HuH-7 (cell line): ENCODE results near the gene MRPL41.
"Not testable (repeated sequence)": the region's sequence is repeated elsewhere in the genome, so short reads cannot be mapped to it uniquely, and the experiment has no call there.

ENCODE experiments used
- DNase-seq: peaks from one replicate; pipeline ENCODE4 v3.0.0; 2011; ENCODE audit warnings: low spot score

Gene MRPL41

DNA sequence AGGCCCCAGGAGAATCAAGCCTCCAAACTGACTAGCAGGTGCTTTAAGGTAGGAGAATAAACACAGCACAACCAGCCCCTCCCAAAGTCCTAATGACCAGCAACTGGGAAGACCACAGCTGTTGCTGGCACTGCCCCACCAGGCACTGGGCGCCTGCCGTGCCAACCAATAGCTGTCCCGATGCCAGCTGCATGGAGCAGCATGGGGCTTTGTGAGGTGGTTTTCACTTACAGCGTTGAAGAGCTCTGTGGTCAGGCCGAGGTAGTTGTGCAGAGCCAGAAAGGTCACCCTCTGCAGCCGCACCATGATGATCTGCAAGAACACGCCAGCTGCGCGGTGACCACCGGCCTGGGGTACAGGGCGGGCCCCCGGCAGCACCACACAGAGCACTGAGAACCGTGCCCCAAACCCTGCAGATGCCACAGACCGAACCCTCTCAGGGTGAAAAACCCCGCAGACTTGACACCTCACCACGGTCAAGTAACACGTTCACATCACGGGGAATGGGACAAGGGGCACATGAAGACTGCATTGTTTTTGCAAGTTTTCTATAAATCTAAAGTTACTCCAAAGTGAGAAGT is 30.2 kb upstream of the MRPL41 start:
- no peak for DNase-seq

DNA sequence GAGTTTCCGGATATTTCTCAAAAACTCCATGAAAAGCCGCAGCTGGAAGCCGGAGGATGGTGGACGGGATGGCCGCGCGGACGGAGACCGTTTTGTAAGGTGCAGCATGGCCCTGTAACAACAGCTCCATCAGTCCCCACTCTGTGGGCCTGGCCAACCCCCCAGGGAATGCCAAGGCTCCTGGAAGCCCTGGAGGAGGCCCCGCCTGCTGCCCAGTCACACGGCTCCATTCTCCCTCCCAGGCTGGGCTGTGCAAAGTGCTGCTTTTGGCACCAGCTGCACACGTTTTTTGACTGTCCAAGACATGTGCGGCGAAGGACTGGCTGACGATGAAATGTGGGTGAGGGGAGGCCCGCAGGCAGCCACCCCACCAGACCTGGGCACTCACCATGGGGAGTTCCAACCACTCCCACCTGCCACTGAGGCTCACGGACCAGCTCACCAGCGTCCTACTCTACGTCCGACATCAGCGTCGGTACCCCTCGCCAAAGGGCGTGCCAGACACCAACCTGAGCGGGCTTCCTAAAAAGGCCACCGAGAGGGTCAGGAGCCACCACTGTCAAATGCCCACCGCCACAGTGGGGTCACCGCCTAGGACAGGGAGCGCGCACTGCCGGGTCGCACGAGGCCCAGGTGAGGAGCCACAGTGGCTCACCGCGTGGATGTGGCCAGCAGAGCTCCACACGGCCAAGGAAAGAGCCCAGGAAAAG is 28.8 kb upstream of the MRPL41 start:
- DNase-seq = no peak

DNA sequence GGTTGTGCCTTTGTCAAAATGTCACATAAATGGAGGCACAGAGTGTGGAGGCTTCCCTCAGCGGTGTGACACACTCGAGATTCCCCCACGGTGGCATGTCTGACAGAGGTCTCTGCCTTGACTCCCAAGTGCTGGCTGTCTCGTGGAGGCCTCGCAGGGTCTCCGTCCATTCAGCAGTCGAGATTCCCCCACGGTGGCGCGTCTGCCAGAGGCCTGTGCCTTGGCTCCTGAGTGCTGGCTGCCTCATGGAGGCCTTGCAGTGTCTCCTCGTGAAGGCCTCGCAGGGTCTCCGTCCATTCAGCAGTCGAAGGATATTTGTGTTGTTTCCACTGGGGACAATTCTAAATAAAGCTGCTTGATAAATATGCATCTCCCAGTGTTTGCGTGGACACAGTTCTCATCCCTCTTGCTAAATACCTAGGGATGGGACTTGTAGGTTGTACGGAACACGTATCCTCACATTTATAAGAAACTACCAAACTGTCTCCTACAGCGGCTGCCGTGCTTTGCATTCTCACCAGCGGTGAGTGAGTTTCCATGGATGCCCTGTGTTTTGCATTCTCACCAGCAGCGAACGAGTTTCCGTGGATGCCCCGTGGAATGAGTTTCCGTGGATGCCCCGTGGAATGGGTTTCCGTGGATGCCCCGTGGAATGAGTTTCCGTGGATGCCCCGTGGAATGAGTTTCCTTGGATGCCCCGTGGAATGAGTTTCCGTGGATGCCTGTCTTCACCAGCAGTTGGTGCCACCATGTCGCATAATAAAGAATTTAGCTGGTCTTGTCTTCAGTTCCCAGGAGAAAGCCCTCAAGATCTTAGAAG is 27.3 kb upstream of the MRPL41 start:
- no peak for DNase-seq

- no peak for DNase-seq
Measured at GRCh38 chr9:137524981-137525317, 26.7 kb upstream of the MRPL41 start.

- no peak for DNase-seq
Measured at GRCh38 chr9:137530331-137530730, 21.3 kb upstream of the MRPL41 start.

DNA sequence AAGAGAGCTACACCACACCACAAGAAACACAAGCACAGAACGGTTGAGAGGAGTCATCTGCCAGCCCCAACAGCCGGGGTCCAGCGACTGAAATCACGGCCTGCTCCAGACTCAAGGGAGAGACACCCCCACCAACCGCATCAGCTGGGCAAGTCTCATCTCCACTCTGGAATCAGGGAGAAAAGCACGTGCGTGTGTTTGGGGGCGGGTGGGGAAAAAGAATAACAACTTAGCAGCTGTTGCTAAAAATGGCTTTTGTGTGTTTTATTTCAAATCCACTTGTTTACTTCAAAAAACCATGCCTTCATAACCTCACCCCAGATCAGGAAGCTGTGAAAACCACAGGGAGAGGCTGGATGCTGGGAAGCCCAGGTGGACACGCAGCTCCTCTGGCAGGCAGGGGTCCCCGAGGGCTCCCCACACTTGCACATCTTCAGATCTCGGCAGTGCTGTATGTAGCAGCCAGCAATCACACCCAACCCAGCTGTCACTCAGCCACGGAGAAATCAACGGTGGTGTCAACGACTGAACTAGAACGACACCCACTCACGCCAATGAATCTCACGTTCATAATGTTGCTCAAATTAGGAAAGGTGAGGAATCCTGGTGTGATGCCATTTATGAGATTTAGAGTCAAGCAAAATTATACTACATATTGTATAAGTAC is 20.4 kb upstream of the MRPL41 start:
- DNase-seq = no peak

DNA sequence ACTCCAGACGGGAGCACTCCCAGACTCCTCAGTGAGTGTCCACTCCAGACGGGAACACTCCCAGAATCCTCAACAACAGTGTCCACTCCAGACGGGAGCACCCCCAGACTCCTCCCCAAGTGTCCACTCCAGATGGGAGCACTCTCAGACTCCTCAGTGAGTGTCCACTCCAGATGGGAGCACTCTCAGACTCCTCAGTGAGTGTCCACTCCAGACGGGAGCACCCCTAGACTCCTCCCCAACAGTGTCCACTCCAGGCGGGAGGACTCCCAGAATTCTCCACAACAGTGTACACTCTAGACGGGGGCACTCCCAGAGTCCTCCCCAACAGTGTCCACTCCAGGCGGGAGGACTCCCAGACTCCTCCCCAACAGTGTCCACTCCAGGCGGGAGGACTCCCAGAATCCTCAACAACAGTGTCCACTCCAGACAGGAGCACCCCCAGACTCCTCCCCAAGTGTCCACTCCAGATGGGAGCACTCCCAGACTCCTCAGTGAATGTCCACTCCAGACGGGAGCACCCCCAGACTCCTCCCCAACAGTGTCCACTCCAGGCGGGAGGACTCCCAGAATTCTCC is 18.7 kb upstream of the MRPL41 start:
- DNase-seq = not testable (repeated sequence)

- DNase-seq = peak; percentile 83
Measured at GRCh38 chr9:137534256-137535119, 17.2 kb upstream of the MRPL41 start.

DNA sequence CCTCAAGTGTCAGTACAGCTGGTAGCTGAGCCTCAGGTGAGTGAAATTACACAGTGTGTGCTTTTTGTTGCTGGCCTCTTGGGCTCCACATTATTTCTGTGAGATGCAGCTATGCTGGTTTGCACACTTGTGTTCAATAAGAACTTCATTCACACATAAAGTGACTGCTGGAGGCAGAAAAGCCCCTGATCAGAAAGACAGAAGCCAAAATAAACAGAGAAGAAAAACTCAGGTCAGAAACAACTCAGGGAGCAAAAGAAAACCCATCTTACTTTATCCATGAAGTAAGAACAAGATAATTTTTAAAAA is 16.6 kb upstream of the MRPL41 start:
- no peak for DNase-seq

GRCh38 chr9:137536594-137537131 is 15.0 kb upstream of the MRPL41 start:
- DNase-seq = not testable (repeated sequence)

DNA sequence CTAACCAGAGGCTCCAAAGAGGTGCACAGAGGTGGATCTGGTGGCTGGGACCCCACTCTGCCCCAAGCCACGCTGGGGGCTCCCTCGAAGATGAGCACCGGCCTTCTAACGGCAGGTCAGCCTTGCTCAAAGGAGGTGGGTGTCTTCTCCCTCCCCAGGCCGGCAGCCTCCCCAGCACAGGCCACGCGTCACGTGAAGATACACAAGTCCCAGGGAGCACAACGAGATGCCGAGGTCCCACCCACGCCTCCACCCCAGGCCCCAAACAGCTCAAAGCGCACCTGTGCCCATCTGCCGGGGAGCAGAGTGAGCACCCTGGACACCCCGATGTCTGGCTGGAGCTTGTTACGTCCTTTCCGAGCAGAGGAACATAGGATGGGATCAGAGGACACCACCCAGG is 13.6 kb upstream of the MRPL41 start:
- DNase-seq = no peak

DNA sequence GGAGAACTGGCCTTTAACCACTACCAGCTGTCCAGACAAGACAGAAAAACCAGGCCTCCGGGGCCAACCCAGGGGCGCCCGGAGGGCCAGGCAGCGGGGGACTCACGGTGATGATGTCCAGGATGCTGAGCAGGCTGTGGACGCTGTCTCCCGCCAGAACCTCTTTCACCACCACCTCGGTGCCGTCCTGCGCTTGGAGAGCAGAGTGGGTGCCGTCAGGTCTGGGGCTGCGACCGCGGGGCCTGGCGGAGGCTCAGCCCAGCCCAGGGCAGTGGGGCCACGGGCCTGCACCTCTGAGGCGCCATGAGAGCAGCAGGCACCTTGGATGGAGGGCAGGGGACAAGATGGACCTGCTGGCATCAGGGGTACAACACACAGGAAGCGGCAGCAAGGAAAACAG is 11.1 kb upstream of the MRPL41 start:
- no peak for DNase-seq

GRCh38 chr9:137542486-137542885 is 9.2 kb upstream of the MRPL41 start:
- no peak for DNase-seq

DNA sequence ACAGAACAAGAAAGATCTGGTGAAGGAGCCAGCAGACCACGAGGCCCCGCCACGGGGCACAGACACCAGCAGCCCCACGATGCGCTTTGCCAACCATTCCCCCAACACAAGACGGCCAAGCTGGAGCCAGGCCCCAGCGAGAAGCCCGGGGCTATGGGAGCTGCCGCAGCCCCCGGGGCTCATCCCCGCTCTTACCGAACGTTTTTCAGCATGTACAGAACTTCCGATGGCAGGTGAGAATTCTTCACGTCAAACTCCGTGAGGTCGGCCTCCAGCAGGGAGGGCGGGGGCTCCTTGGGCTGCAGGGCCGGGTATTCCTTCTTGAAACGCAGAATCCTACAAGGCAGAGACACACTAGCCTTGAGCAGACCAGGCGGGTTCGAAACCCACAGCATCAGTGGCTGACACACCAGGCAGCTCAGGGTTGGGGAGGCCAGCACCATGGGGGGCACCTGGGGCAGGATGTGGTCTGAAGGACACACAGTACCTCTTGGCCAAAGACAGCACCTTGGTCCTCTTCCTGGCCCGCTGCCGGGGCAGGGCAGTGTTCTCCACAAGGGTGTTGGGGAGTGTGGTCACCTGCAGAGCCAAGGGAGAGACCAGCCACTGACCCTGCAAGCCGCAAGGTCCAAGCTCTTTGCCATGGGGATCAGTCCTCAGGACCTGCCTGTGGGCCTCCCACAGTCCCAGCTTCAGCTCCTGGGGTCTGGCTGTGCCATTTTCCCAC is 8.3 kb upstream of the MRPL41 start:
- DNase-seq = no peak

DNA sequence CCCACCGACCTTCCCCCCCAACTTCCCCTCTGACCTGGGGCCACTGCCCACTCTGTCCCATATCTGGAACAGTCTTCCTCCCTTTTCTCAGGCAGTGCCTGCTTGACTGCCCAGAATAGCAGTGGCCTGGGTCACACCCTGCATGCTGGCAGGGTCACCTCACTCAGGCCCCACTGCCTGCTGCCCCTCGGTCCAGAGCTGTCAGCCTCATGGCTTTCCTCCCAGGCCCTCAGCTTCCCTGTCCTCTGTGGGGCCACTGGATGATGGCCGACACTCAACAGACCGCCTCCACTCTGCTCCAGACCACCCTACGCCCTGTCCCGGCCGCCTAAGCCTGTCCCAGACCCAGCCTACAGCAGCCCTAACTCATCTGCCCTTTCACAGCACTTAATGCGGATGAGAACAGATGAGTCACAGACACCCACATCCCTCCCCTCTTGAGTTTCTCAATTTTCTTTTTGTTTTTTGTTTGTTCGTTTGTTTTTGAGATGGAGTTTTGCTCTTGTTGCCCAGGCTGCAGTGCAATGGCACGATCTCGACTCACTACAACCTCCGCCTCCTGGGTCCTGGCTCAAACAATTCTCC is 7.4 kb upstream of the MRPL41 start:
- no peak for DNase-seq

DNA sequence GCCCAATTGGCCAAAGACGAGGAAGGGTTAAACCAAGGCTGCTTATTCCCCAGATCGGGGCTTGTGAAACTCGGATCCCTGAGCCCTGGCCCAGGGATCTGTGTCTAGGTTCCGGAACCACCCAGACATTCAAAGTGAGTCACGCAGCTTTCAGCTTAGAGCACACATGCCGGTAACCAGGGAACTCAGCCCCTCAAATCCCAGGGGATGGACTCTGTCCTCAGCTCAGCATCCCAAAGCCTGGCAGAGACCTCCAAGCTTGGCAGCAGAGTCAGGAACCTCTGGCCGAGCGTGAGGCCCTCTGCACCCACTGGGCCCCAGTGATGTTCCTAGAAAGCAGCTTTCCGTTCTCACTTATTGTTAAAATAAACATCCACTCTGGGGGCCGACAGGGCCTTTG is 6.6 kb upstream of the MRPL41 start:
- no peak for DNase-seq

DNA sequence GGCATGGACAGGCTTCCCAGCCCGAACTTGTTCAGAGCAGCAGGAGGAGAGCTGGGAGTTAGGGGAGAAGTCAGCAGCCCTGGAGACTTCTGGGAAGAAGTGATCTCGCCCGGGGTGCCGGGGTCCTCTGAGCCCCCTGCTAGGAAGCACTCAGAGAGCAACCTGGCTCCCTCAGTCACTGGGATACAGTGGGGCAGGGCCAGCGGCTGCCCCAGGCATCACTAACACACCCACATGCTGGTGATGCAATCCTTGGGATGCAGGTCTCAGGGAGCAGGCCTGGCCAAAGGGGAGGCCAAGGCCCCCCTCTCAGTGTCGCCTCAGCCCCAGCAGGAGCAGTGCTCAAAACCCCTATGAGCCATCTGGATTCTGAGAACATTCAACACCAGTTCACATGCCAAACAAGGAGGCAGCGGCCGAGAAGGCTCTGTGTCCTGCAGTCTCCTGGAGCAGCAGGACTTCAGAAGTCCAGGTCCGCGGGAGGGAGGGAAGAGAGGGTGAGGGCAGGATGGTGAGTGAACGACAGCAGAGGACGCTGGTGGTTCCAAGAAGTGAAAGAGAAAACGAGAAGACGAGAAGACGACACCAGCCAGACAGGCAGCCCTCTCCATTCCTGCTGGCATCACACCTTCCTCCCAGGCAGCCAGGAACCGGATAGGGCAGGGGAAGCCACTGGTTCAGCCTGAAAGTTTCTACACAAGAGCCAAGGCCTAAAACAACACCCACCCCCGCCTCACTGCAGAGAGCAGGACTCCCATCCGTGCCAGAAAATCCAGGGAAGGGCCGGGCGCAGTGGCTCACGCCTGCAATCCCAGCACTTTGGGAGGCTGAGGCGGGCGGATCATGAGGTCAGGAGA is 3.8 kb upstream of the MRPL41 start:
- no peak for DNase-seq

DNA sequence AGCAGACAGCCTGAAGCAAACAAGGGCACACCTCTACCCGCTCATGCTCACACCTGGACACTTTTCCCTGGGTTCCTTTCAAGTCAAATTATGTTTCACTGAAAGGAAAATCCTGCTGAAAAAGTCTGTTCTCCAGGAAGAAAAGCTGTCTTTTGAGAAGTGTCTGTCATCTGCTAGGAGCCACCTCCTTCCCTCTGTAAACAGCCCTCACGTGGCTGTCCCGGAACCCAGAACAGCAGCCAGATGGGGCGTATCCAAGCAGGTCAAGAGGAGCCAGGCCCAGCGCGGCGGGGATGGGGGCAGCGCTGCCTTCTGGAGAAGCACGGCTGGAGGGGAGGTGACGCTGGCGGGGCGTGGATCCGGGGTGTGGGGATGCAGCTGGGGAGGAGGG is 1.5 kb upstream of the MRPL41 start, which contains the start of gene PNPLA7:
TSS of gene PNPLA7 (minus strand) at position 172 of the 391 bp plus-strand sequence. CDS start 205 bp downstream, outside the sequence.
- DNase-seq = peak; percentile 88

DNA sequence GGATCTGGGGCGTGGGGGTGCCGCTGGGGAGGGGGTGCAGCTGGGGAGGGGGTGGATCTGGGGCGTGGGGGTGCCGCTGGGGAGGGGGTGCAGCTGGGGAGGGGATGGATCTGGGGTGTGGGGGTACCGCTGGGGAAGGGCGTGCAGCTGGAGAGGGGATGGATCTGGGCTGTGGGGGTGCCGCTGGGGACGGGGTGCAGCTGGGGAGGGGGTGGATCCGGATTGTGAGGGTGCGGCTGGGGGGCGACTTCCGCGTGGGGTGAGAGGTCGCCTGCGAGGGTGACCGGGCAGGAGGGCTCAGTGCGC is 768 bp upstream of the MRPL41 start:
- not testable (repeated sequence) for DNase-seq
